Measurements from ENCODE around the gene KDM4C.

KDM4C gene

GRCh38 chr9:7033076-7034045 lies 275.6 kb downstream of the KDM4C start:
- no peaks in the 10 kb centered on the region for H3K27me3 Mint-ChIP-seq
- H3K27ac Mint-ChIP-seq, result no peak overlapping the region
- H3K4me3 Mint-ChIP-seq, result no peak overlapping the region
- peaks cover 33% of the 10 kb centered on the region for H3K36me3 Mint-ChIP-seq
- no peaks in the 10 kb centered on the region for H3K4me1 Mint-ChIP-seq (ENCODE audit: low read depth)
- H3K9me3 Mint-ChIP-seq (ENCODE audit: low read depth), result no peaks in the 10 kb centered on the region

DNA sequence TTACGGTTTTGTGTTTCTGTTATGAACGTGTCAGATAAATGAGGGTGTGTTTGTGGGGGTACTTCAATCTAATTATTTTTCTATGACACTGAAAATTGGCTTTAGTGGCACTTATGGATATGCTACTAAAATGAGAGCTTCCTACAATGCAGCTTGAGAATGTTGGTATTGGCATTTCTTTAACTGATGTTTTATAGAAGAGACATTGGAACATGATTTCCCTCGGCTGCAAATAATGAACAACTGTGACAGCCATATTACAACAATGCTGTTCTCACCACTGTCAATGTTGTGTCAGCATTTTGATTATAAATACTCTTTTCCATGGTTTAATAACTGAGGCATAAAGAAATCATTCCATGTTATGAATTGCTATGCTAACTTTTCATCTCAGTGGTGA lies 279.4 kb downstream of the KDM4C start:
- Mint-ChIP-seq H3K4me1 (ENCODE audit: low read depth) (no peaks in the 10 kb centered on the region), H3K27me3 (no peaks in the 10 kb centered on the region), H3K27ac (no peak overlapping the region), H3K36me3 (peaks cover 45% of the 10 kb centered on the region), H3K4me3 (no peak overlapping the region), H3K9me3 (ENCODE audit: low read depth) (no peaks in the 10 kb centered on the region)

- Mint-ChIP-seq H3K36me3 (peaks cover 23% of the 10 kb centered on the region), H3K27me3 (no peaks in the 10 kb centered on the region), H3K4me3 (no peak overlapping the region), H3K27ac (no peak overlapping the region), H3K9me3 (ENCODE audit: low read depth) (no peaks in the 10 kb centered on the region), H3K4me1 (ENCODE audit: low read depth) (peaks cover 3% of the 10 kb centered on the region)
Measured at GRCh38 chr9:7042124-7042523, 284.4 kb downstream of the KDM4C start.

GRCh38 chr9:7045361-7045760 lies 287.6 kb downstream of the KDM4C start:
- no peaks in the 10 kb centered on the region for H3K9me3 Mint-ChIP-seq (ENCODE audit: low read depth)
- peaks cover 3% of the 10 kb centered on the region for H3K4me1 Mint-ChIP-seq (ENCODE audit: low read depth)
- peaks cover 26% of the 10 kb centered on the region for H3K36me3 Mint-ChIP-seq
- H3K27ac Mint-ChIP-seq, result no peak overlapping the region
- no peak overlapping the region for H3K4me3 Mint-ChIP-seq
- no peaks in the 10 kb centered on the region for H3K27me3 Mint-ChIP-seq

DNA sequence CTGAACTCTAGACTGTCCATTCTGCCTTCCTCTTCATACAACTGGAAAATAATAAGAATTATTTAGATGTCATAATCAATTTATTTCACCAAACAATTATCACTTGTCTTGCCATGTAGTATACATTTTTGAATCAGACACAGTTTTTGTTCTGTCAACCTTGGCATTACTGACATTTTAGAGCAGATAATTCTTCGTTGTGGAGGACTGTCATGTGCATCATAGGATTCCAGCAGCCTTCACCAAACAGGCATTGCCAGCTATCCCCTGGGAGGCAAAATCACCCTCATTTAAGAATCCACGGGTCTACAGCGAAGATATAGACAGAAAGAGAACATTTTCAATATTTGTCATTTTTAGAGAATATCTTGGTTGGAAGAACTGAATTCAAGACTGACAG lies 293.9 kb downstream of the KDM4C start:
- Mint-ChIP-seq H3K36me3 (peaks cover 13% of the 10 kb centered on the region), H3K4me1 (ENCODE audit: low read depth) (peaks cover 5% of the 10 kb centered on the region), H3K4me3 (no peak overlapping the region), H3K9me3 (ENCODE audit: low read depth) (no peaks in the 10 kb centered on the region), H3K27ac (no peak overlapping the region), H3K27me3 (no peaks in the 10 kb centered on the region)

DNA sequence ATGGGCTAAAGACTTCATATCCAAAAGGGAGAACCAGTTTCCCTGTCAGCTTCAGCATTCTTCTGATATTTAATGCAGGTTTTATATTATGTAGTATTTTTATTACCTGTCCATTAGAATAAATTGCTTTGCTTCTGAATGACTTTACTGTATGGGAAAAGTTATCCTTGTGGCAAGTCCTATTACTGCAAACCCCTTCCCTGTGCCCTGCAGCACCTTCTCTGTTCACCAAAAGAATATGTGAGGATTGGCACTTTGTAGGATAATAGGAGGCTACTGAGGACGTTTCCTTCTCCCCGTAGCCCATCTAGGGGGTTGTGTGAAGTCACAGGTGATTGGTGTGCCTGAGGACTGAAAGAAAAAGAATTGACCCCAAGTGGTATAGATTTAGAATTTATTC lies 296.1 kb downstream of the KDM4C start:
- Mint-ChIP-seq H3K4me1 (ENCODE audit: low read depth) (peaks cover 5% of the 10 kb centered on the region), H3K27me3 (no peaks in the 10 kb centered on the region), H3K27ac (no peak overlapping the region), H3K9me3 (ENCODE audit: low read depth) (no peaks in the 10 kb centered on the region), H3K4me3 (no peak overlapping the region), H3K36me3 (peaks cover 11% of the 10 kb centered on the region)

DNA sequence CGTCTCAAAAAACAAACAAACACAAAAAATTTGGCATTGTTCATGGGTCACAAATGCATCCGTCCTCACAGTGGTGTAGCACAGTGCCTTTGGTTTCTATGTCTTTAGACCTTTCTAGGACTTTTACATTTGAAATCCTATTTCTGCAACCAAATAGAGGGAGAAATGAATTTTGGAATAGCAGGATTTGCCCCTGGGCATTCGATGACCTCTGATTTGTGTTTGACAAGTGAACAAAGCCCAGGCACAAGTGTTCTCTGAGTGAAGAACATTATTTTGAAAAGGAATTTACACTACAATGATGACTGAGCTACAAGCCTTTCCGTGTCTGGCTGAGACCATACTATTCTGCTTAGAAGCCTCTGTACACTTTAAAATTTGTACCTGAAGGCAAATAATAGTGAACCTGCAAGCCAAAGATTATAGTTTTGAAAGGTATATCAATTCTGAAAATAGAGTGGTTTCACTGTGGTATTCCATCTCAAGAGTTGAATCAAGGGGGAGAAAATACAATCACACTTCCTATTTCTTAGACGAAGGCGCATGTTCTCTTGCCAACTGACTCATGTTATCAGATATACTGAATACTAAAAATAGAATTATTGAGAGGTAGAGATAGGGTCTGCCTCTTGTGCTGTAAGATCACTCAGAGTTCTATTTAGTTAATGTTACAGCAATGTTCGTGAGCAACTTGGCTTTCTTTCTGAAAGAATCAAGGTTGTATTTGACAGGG lies 297.6 kb downstream of the KDM4C start:
- no peak overlapping the region for H3K4me3 Mint-ChIP-seq
- H3K9me3 Mint-ChIP-seq (ENCODE audit: low read depth), result no peaks in the 10 kb centered on the region
- H3K4me1 Mint-ChIP-seq (ENCODE audit: low read depth), result peaks cover 5% of the 10 kb centered on the region
- H3K27ac Mint-ChIP-seq, result no peak overlapping the region
- peaks cover 14% of the 10 kb centered on the region for H3K36me3 Mint-ChIP-seq
- H3K27me3 Mint-ChIP-seq, result no peaks in the 10 kb centered on the region

GRCh38 chr9:7056254-7056653 lies 298.5 kb downstream of the KDM4C start:
- Mint-ChIP-seq H3K4me1 (ENCODE audit: low read depth) (peaks cover 5% of the 10 kb centered on the region), H3K27ac (no peak overlapping the region), H3K27me3 (no peaks in the 10 kb centered on the region), H3K36me3 (peaks cover 18% of the 10 kb centered on the region), H3K9me3 (ENCODE audit: low read depth) (no peaks in the 10 kb centered on the region), H3K4me3 (no peak overlapping the region)

DNA sequence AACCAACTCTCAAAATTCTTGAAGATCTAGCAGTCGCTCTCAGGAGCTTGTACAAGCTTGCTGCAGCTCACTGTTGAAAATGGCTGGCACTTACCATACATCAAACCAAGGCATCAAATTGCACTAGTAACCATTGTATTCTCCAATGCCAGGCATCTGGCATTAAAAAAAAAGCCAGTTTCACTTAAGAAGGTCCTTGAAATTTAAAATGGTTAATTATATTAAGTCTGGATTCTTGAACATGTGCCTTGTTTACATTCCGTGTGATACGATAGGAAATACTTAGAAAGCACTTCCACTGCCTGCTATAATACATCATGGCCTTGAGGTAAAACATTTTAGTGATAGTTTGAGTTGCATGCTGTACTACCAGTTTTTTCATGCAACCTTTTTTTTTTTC lies 300.7 kb downstream of the KDM4C start:
- Mint-ChIP-seq H3K36me3 (peaks cover 20% of the 10 kb centered on the region), H3K4me1 (ENCODE audit: low read depth) (no peaks in the 10 kb centered on the region), H3K4me3 (no peak overlapping the region), H3K9me3 (ENCODE audit: low read depth) (no peaks in the 10 kb centered on the region), H3K27me3 (no peaks in the 10 kb centered on the region), H3K27ac (no peak overlapping the region)

DNA sequence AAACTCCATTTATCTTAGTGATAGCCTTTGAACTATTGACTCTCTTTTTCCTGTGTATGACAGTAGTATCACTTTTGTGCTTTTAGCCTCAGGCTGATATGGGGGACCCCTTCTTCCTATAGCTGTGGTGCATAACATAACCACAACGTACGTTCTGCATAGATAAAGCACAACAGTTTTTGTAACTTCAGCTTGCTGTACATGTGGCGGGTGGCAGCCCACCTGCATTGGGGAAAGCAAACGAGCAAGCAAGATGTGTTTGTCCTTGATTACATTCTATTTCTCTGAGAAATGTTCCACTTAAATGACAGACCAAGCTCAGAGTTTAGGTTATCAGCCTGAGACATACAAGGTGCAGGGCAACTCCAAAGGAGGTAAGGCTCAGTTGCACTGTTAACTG lies 309.4 kb downstream of the KDM4C start:
- Mint-ChIP-seq H3K27me3 (no peaks in the 10 kb centered on the region), H3K4me3 (no peak overlapping the region), H3K36me3 (peaks cover 13% of the 10 kb centered on the region)

DNA sequence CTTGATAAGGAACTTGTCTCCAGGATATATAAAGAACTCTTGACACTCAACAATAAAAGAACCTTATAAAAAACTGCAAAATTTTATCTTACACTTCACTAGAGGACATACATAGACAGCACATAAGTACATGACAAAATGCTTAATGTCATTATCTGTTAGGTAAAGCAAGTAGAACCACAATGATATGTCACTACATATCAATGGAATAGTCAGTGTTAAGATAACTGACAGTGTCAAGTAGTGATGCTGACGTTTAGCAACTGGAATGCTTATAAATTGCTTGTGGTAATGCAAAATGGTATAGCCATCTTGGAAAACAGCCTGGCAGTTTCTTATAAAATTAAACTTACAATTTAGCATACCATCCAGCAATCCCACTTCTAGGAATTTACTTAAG lies 314.1 kb downstream of the KDM4C start:
- no peaks in the 10 kb centered on the region for H3K27me3 Mint-ChIP-seq
- H3K27ac Mint-ChIP-seq, result no peak overlapping the region
- H3K36me3 Mint-ChIP-seq, result peaks cover 37% of the 10 kb centered on the region
- H3K4me3 Mint-ChIP-seq, result no peak overlapping the region
- no peaks in the 10 kb centered on the region for H3K4me1 Mint-ChIP-seq (ENCODE audit: low read depth)
- no peaks in the 10 kb centered on the region for H3K9me3 Mint-ChIP-seq (ENCODE audit: low read depth)

More for the DNA sequence above, 309.4 kb downstream of the KDM4C start:
- H3K27ac Mint-ChIP-seq, result no peak overlapping the region
- no peaks in the 10 kb centered on the region for H3K4me1 Mint-ChIP-seq (ENCODE audit: low read depth)
- H3K9me3 Mint-ChIP-seq (ENCODE audit: low read depth), result no peaks in the 10 kb centered on the region

GRCh38 chr9:7073706-7074105 lies 315.9 kb downstream of the KDM4C start:
- no peaks in the 10 kb centered on the region for H3K9me3 Mint-ChIP-seq (ENCODE audit: low read depth)
- no peaks in the 10 kb centered on the region for H3K27me3 Mint-ChIP-seq
- no peak overlapping the region for H3K27ac Mint-ChIP-seq
- H3K4me1 Mint-ChIP-seq (ENCODE audit: low read depth), result no peaks in the 10 kb centered on the region
- no peak overlapping the region for H3K4me3 Mint-ChIP-seq
- H3K36me3 Mint-ChIP-seq, result peaks cover 43% of the 10 kb centered on the region

DNA sequence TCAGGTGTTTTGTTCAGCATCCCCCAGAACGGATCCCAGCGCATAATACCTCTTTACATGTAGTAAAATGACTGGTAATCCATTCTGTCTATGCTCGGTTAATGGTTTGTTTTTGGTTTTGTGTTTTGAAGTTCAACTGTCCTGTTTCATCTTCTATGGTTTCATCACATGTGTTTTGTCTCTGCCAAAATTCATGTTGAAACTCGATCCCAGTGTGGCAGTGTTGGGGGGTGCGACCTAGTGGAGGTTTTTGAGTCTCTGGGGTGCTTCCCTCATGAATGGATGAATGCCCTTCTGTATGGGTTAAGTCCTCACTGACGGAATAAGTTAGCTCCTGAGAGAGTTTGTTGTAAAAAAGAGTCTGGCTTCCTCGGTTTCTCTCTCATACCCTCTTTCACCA lies 317.4 kb downstream of the KDM4C start:
- Mint-ChIP-seq H3K4me1 (ENCODE audit: low read depth) (no peaks in the 10 kb centered on the region), H3K4me3 (no peak overlapping the region), H3K9me3 (ENCODE audit: low read depth) (no peaks in the 10 kb centered on the region), H3K36me3 (peaks cover 44% of the 10 kb centered on the region), H3K27me3 (no peaks in the 10 kb centered on the region), H3K27ac (no peak overlapping the region)

- Mint-ChIP-seq H3K36me3 (peaks cover 31% of the 10 kb centered on the region), H3K27me3 (no peaks in the 10 kb centered on the region), H3K4me3 (no peak overlapping the region), H3K9me3 (ENCODE audit: low read depth) (no peaks in the 10 kb centered on the region), H3K27ac (no peak overlapping the region), H3K4me1 (ENCODE audit: low read depth) (no peaks in the 10 kb centered on the region)
Measured at GRCh38 chr9:7079051-7079450, 321.3 kb downstream of the KDM4C start.

- Mint-ChIP-seq H3K36me3 (peaks cover 21% of the 10 kb centered on the region), H3K9me3 (ENCODE audit: low read depth) (no peaks in the 10 kb centered on the region), H3K4me1 (ENCODE audit: low read depth) (no peaks in the 10 kb centered on the region), H3K27me3 (no peaks in the 10 kb centered on the region), H3K4me3 (no peak overlapping the region), H3K27ac (no peak overlapping the region)
Measured at GRCh38 chr9:7081065-7081600, 323.4 kb downstream of the KDM4C start.

Measured in activated naive CD8-positive, alpha-beta T cell (primary cell).